NCI-H345 (cell line): Measurements from ENCODE around the gene ARHGEF38.

Experiments used
- DNase-seq: peaks from one replicate; lab custom pipeline; 2025; lab: John Stamatoyannopoulos, UW

Gene ARHGEF38

GRCh38 chr4:105558277-105558676, 5.9 kb downstream of the ARHGEF38 start:
- no peak for DNase-seq

GRCh38 chr4:105560421-105560848, 8.0 kb downstream of the ARHGEF38 start:
- DNase-seq: no peak

GRCh38 chr4:105563352-105563751, 10.9 kb downstream of the ARHGEF38 start:
- DNase-seq: no peak

- no peak for DNase-seq
Measured at GRCh38 chr4:105568584-105568983, 16.2 kb downstream of the ARHGEF38 start.

- DNase-seq: no peak
Measured at GRCh38 chr4:105569057-105569865, 16.8 kb downstream of the ARHGEF38 start.

- DNase-seq: no peak
Measured at GRCh38 chr4:105569866-105570236, 17.4 kb downstream of the ARHGEF38 start.

GRCh38 chr4:105572296-105572695, 19.9 kb downstream of the ARHGEF38 start:
- no peak for DNase-seq

- no peak for DNase-seq
Measured at GRCh38 chr4:105586638-105587328, 34.4 kb downstream of the ARHGEF38 start.

GRCh38 chr4:105587841-105588240, 35.4 kb downstream of the ARHGEF38 start:
- no peak for DNase-seq

GRCh38 chr4:105588252-105588651, 35.8 kb downstream of the ARHGEF38 start:
- DNase-seq: no peak

GRCh38 chr4:105591573-105591972, 39.2 kb downstream of the ARHGEF38 start:
- DNase-seq: no peak

- no peak for DNase-seq
Measured at GRCh38 chr4:105594099-105595010, 41.9 kb downstream of the ARHGEF38 start.

GRCh38 chr4:105596684-105597083, 44.3 kb downstream of the ARHGEF38 start:
- no peak for DNase-seq

- no peak for DNase-seq
Measured at GRCh38 chr4:105598052-105598451, 45.6 kb downstream of the ARHGEF38 start.

- DNase-seq: no peak
Measured at GRCh38 chr4:105598787-105599186, 46.4 kb downstream of the ARHGEF38 start.

GRCh38 chr4:105599482-105599881, 47.1 kb downstream of the ARHGEF38 start:
- DNase-seq: no peak

GRCh38 chr4:105599932-105600655, 47.7 kb downstream of the ARHGEF38 start:
- DNase-seq: no peak

- DNase-seq: no peak
Measured at GRCh38 chr4:105600951-105601350, 48.5 kb downstream of the ARHGEF38 start.

GRCh38 chr4:105601406-105601805, 49.0 kb downstream of the ARHGEF38 start:
- DNase-seq: no peak

- no peak for DNase-seq
Measured at GRCh38 chr4:105603158-105603557, 50.7 kb downstream of the ARHGEF38 start.

- no peak for DNase-seq
Measured at GRCh38 chr4:105605493-105605892, 53.1 kb downstream of the ARHGEF38 start.

GRCh38 chr4:105607876-105608275, 55.5 kb downstream of the ARHGEF38 start:
- DNase-seq: no peak
